ENCODE measurements around the gene VWC2.

Gene VWC2

GRCh38 chr7:49852619-49853462, 79.4 kb downstream of the VWC2 start:
- DNase-seq: peak; percentile 58 to 68

DNA sequence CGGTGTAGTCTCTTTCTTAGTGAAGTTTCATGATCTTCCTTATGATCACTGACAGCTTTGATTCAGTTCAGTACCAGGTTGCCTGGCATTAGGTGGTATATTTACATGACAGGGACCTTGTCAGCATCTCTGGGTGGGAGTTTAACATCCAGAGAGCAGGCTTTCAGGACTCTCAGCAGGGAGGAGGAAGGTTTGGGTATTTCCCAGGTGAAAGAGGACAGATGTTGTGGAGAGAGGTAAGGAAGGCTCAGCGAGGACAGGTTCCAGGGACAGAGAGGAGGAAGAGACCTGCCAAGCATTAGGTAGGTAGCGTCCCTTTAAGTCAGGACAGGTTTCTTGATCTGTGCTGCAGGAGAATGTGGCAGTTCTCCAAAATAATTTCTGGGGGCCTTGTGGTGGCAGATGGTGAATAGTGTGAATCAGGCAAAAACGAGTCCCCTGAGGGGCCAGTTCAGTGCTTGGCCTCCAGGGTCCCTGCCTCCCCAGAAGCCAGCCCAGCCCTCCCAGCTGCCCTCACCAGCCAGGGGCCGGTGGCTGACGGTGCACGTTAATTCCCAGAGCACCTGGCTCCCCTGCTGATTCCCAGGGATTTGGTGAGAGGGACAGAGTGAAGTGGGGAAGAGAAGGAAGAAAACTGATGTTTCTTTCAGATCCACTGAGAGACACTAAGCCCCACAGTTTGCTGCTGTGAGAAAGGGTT, 82.0 kb downstream of the VWC2 start:
- no peak for DNase-seq

DNA sequence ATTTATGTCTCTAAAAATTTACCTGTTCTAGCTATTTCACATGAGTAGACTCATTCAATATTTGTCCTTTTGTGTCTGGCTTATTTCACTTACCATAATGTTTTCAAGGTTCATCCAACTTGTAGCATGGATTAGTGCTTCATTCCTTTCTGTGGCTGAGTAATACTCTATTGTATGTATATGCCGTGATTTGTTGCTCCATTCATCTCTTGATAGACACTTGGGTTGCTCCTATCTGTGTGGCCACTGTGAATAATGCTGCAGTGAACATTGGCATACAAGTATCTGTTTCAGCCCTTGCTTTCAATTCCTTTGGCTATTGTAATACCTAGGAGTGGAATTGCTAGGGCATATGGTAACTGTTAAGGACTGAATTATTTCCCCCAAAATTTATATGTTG, 86.9 kb downstream of the VWC2 start:
- DNase-seq: no peak

GRCh38 chr7:49866076-49866735, 92.8 kb downstream of the VWC2 start:
- DNase-seq: no peak

DNA sequence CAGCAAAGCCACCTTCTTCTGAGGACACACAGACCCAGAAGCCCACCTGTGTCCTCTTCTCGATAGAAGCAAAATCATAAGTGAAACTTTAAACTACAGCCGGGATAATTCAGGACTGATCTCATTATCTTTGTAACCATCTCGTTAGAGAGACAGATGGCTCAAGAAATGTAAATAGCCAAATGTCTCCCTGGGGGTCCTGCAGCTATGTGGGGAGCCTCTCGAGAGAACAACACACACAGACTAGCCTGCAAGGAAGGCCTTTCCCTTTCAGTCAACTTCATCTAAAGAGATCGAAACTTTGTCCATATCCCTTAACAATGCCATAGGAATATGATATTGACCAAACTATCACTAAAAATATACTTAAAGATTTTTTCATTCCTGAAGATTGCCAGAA, 93.5 kb downstream of the VWC2 start:
- no peak for DNase-seq

DNA sequence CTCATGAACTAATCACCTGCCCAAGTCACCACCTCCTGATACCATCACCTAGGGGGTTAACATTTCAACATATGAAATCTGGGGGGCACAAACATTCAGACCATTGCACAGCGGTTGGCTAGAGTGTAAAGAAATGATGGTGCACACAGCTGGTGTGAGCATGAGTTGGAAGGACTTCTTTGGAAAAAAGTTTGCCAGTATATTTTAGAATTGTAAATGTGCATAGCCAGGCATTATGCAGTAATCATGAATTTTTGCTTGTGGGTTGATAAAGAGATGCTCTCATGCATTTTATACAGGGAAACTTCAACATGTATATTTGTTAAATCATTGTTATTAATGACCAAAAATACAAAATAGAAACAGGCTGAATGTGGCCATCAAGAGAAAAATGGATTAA, 100.0 kb downstream of the VWC2 start:
- no peak for DNase-seq

- DNase-seq: no peak
Observed at GRCh38 chr7:49875336-49875735, 101.9 kb downstream of the VWC2 start.

DNA sequence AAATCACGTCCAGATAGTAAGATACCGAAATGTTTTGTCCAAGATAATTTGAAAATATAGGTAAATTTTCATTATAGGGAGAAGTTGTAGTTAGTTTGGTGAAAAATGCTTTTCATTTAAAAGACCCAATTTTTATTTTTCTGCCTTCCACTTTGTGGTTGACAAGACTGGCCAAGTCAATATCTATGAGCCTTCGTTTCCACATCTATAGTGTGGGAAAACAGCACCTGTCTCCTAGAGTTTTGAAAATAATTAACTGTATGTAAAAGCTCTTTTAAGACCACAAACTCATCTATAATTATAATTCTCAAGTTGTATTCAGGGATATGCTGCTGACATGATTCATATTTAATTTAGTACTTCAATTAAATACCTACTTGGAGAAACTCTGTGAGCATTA, 102.8 kb downstream of the VWC2 start:
- no peak for DNase-seq

DNA sequence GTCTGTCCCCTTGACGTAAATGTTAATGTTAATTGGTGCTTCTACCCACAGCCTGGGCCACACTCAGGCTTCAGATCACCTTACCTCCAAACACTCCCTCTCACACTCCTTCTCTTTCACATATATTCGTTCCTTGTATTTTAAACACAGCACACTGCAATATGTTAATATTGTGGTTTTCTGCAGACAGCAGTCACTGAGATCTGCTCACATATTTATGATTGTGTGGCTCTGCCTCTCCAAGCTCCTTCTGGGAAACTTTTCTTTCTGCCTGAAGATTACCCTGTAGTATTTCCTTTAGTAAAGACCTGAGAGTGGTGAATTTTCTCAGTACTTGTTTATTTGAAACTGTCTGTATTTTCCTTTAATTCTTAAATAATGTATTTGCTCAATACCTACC, 104.7 kb downstream of the VWC2 start:
- DNase-seq: no peak

- no peak for DNase-seq
Observed at GRCh38 chr7:49878627-49879026, 105.2 kb downstream of the VWC2 start.

DNA sequence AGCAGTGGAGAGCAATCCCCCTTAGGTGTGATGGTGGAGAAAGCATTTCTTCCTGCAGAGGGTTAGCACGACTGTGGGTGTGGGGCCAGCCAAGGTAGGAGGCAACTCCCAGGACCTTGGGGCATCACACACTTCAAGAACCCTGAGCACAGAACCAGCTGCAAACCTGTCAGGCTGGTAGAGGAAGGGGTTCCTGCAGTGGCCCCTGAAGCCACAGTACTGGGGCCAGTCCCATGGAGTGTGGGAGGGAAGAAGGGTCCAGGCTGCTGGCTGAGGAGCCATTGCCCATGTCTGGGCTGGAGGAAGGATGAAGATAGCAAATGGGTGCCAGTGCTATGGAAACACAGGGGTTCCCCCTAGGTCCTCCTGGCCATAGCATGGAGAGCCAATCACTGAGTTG, 110.5 kb downstream of the VWC2 start:
- no peak for DNase-seq

DNA sequence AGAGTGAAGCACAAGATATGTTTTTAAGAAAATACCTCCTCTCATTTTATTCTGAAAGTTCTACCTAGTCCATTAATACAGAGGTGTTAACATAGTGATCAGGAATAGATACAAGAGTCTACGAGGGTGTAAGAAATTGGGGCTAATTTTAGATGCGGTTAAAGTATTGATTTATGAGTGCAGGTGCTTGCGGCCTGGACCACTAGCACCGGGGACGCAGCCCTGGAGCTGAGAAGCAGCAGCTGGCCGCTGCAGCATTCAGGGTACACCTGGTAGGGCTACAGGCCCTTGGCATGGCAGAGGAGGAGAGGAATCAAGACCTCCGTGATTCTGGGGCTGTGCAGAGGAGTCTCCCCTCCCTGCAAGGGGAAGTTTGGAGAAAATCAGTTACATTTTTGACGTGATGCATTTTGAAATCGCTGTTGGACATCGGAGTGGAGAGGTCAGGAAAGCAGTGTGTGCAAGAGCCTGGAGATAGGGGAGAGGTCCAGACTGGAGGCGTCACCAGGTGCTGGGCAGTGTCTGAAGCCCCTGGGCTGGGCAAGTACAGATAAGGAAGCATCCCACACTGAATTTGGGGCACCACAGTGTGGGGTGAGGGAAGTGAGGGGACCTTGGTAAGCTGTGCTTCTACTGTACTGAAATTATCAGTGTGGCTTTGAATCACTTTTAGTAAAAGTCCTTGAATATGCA, 112.3 kb downstream of the VWC2 start:
- peak; percentile 54 to 83 for DNase-seq

GRCh38 chr7:49892481-49892880, 119.0 kb downstream of the VWC2 start:
- DNase-seq: no peak

GRCh38 chr7:49893131-49893530, 119.7 kb downstream of the VWC2 start:
- DNase-seq: no peak

DNA sequence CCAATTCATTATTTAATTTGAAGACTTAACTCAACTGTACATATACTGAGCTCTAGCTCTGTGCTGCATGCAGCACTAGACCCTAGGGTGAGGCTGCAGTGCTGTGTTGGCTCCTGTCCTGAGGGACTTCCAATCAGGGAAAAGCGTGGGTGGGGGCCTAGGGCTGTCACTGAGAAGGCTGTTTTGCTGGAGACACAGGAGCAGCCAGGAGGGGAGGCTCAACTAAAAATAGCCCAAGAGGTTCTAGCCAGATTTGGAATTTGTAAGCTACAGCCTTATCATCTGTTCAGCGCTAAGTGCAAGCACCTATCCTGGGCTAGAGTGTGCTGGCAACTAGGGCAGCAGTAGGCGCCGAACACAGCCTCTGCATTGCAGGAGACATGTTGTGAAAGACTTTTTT, 121.1 kb downstream of the VWC2 start:
- DNase-seq: no peak

DNA sequence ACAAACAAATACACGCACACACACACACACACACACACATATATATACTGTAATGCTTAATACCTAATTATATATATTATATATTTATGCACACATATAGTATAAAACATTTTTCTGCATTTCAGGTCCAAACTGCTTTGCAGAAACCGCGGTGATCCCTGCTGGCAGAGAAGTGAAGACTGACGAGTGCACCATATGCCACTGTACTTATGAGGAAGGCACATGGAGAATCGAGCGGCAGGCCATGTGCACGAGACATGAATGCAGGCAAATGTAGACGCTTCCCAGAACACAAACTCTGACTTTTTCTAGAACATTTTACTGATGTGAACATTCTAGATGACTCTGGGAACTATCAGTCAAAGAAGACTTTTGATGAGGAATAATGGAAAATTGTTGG, 138.5 kb downstream of the VWC2 start:
- DNase-seq: no peak

- no peak for DNase-seq
Observed at GRCh38 chr7:49926720-49927119, 153.3 kb downstream of the VWC2 start.

GRCh38 chr7:49927631-49928030, 154.2 kb downstream of the VWC2 start:
- DNase-seq: no peak

DNA sequence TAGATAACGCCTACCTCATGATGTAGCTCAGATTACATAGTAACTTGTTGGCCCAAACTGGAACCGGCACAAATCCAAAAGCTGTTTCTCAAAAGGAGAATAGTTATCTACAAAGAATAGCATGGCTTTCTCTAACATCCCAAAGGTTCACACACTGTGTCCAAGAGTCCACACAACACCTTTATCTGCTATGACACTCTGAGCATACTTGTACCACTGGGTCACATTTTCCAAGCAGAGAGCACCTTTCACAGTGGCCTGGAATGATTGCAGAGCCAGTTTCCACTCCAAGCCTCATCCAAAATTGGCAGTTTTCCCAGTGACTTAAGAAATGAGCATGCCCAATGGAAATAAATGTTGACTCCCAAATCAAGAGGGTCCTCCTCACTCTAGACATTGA, 155.3 kb downstream of the VWC2 start:
- no peak for DNase-seq

DNA sequence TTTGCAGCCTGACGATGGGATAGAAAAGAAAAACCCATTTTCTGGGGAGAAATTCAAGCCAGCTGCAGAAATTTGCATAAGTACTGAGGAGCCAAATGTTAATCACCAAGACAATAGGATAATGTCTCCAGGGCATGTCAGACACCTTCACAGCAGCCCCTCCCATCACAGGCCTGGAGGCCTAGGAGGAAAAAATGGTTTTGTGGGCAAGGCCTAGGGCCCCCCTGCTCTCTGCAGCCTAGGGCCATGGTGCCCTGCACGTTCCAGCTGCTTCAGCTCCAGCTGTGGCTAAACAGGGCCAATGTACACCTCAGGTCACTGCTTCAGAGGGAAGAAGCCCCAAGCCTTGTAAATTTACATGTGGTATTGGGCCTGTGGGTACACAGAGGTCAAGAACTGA, 158.2 kb downstream of the VWC2 start:
- DNase-seq: no peak

DNA sequence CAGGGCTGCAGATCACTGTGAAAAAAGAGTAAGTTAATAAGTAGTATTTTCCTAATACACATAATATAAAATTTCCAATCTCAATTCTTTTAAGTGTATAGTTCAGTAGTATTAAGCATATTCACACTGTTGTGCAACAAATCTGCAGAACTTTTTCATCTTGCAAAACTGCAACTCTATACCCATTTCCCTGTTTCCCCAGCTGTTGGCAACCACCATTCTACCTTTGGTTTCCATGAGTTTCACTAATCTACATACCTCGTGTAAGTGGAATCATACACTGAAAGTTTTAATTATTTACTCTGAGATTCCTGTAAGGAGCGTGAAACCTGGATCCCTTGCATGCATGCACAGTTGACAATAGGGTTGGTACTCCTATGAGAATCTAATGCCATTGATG, 164.2 kb downstream of the VWC2 start:
- no peak for DNase-seq

Data from SHP77 (cell line).